GM12878 (cell line): ENCODE data around the gene ZDHHC22. TPM values are rescaled to one million over a fixed set of nuclear protein-coding genes. Genes with fewer than 3 reads are reported as not detected.

ENCODE experiments used
- ATAC-seq: fragments of 200-7000 bp; cut with Tn5 transposase; 3 replicates; pipeline ENCODE4 v1.9.1; 2020; ENCODE audit warnings: mild to moderate bottlenecking, moderate library complexity
- BruUV-seq: library from RNA; stranded (reverse); fragments of 400-500 nt; replicated peaks from 2 replicates; lab custom pipeline; 2021; lab: Mats Ljungman, UMichigan
- CTCF ChIA-PET: fragments of 300-600 bp; sonication (Branson Sonifier 250); formaldehyde crosslinking; extraction: SDS; loops from one replicate; lab custom pipeline; 2021; ENCODE audit warnings: inconsistent platforms; lab: Yijun Ruan, JAX
- POLR2A ChIA-PET: fragments of 350-600 bp; formaldehyde crosslinking; extraction: SDS; loops from one replicate; lab custom pipeline; 2021; ENCODE audit warnings: inconsistent platforms; lab: Charles Lee
- RAD21 ChIA-PET: fragments of 300-600 bp; sonication (Branson Sonifier 250); formaldehyde crosslinking; loops from one replicate; lab custom pipeline; 2023; ENCODE audit warnings: antibody characterized with exemption; ENCODE audit not compliant: unreplicated experiment; lab: Charles Lee
- SMC1A ChIA-PET: fragments of 300-600 bp; sonication (Branson Sonifier 250); formaldehyde crosslinking; loops from one replicate; lab custom pipeline; 2023; ENCODE audit not compliant: unreplicated experiment, uncharacterized antibody; lab: Charles Lee
- DNase-seq: peaks from one replicate; pipeline ENCODE4 v3.0.0-alpha.2; 2011; ENCODE audit warnings: low read depth, low spot score
- FAIRE-seq: peaks from 3 replicates; lab custom pipeline; 2011; peaks lifted over from hg19 to GRCh38; lab: Jason Lieb, UNC
- H2AFZ ChIP-seq: 2 replicates; pipeline ENCODE4 v1.6.0; 2011; ENCODE audit warnings: low read depth, low read length, control low read depth; ENCODE audit not compliant: control insufficient read depth
- H3K27ac ChIP-seq: 2 replicates; pipeline ENCODE4 v1.5.1; 2011; ENCODE audit warnings: control low read depth; ENCODE audit not compliant: control insufficient read depth, insufficient read depth
- H3K27me3 ChIP-seq, 2 experiments: replicated peaks in 1 of 2; 2 replicates each; pipeline versions ENCODE4 v1.6.0 to v1.6.1; 2011; ENCODE audit warnings: low read length in 1 of 2; ENCODE audit not compliant: control insufficient read depth in 2 of 2, insufficient read depth in 2 of 2
- H3K36me3 ChIP-seq, 2 experiments: 2 replicates each; pipeline ENCODE4 v1.5.1; 2011; ENCODE audit warnings: low read length in 1 of 2; ENCODE audit not compliant: control insufficient read depth in 2 of 2, insufficient read depth in 2 of 2
- H3K4me1 ChIP-seq: 2 replicates; pipeline ENCODE4 v1.6.1; 2011; ENCODE audit warnings: mild to moderate bottlenecking, low read length, moderate library complexity, mixed read lengths; ENCODE audit not compliant: control insufficient read depth, insufficient read depth
- H3K4me2 ChIP-seq: 2 replicates; pipeline ENCODE4 v1.6.0; 2011; ENCODE audit warnings: control low read depth; ENCODE audit not compliant: control insufficient read depth, insufficient read depth
- H3K4me3 ChIP-seq: fragments of 200-600 bp; sonication (generic); 2 replicates; pipeline ENCODE4 v1.5.1; 2016
- H3K79me2 ChIP-seq: 2 replicates; pipeline ENCODE4 v1.6.0; 2011; ENCODE audit warnings: low read length; ENCODE audit not compliant: control insufficient read depth, insufficient read depth
- H3K9ac ChIP-seq: 2 replicates; pipeline ENCODE4 v1.8.0; 2011; ENCODE audit warnings: low read length, control low read depth, mixed read lengths; ENCODE audit not compliant: control insufficient read depth, insufficient read depth
- H3K9me3 ChIP-seq: replicated peaks from 3 replicates; pipeline ENCODE4 v1.5.1; 2011; ENCODE audit warnings: mild to moderate bottlenecking, low read length; ENCODE audit not compliant: control insufficient read depth, insufficient read depth
- H4K20me1 ChIP-seq: 2 replicates; pipeline ENCODE4 v1.6.0; 2011; ENCODE audit not compliant: control insufficient read depth, insufficient read depth
- ATF2 ChIP-seq: IDR thresholded peaks from 2 replicates; pipeline ENCODE4 v1.6.1; 2012; ENCODE audit warnings: low read length, inconsistent platforms
- BACH1 ChIP-seq: fragments of 450-650 bp; IDR thresholded peaks from 2 replicates; pipeline ENCODE4 v1.6.1; 2017; ENCODE audit warnings: mild to moderate bottlenecking, borderline replicate concordance
- CREB1 ChIP-seq: IDR thresholded peaks from 2 replicates; pipeline ENCODE4 v1.6.1; 2012; ENCODE audit warnings: low read depth, mild to moderate bottlenecking, inconsistent platforms
- EP300 ChIP-seq, 2 experiments: fragments of 150-350 bp in 1 of 2; IDR thresholded peaks; 2 replicates each; pipeline ENCODE4 v1.6.1; 2011 to 2012; ENCODE audit warnings: low read depth in 2 of 2, low read length in 2 of 2, borderline replicate concordance in 1 of 2, improper control_type of control experiment in 1 of 2, inconsistent platforms in 1 of 2; ENCODE audit not compliant: control insufficient read depth in 1 of 2
- ETV6 ChIP-seq, 2 experiments: fragments of 450-650 bp in 1 of 2; IDR thresholded peaks in 1 of 2; conservative IDR thresholded peaks in 1 of 2; 2 replicates each; pipeline ENCODE4 v1.6.1; 2014; ENCODE audit warnings: antibody characterized with exemption in 1 of 2, borderline replicate concordance in 1 of 2, low read depth in 1 of 2, mild to moderate bottlenecking in 1 of 2, moderate library complexity in 1 of 2
- EZH2 ChIP-seq: IDR thresholded peaks from 2 replicates; pipeline ENCODE4 v1.6.1; 2012; ENCODE audit warnings: low read depth, mild to moderate bottlenecking, control low read depth, inconsistent platforms, low read length, borderline replicate concordance; ENCODE audit not compliant: control insufficient read depth
- FOXK2 ChIP-seq: fragments of 450-650 bp; IDR thresholded peaks from 2 replicates; pipeline ENCODE4 v1.6.1; 2017; ENCODE audit warnings: mild to moderate bottlenecking, moderate library complexity
- HDAC2 ChIP-seq: fragments of 200-600 bp; sonication (generic); IDR thresholded peaks from 2 replicates; pipeline ENCODE4 v1.6.1; 2017
- LARP7 ChIP-seq: fragments of 450-650 bp; IDR thresholded peaks from 2 replicates; pipeline ENCODE4 v1.6.1; 2017; ENCODE audit warnings: mild to moderate bottlenecking
- MTA3 ChIP-seq: IDR thresholded peaks from 2 replicates; pipeline ENCODE4 v1.6.1; 2012; ENCODE audit warnings: low read length, inconsistent platforms, borderline replicate concordance
- NFYA ChIP-seq: IDR thresholded peaks from 2 replicates; pipeline ENCODE4 v1.6.1; 2011; ENCODE audit warnings: low read depth, mild to moderate bottlenecking, low read length, improper control_type of control experiment, borderline replicate concordance
- RB1 ChIP-seq: fragments of 450-650 bp; formaldehyde crosslinking; IDR thresholded peaks from 2 replicates; pipeline ENCODE4 v1.6.1; 2017; ENCODE audit warnings: mild to moderate bottlenecking, borderline replicate concordance
- RELA ChIP-seq: fragments of 450-650 bp; IDR thresholded peaks from 2 replicates; pipeline ENCODE4 v1.8.0; 2014; ENCODE audit warnings: borderline replicate concordance; ENCODE audit not compliant: partially characterized antibody
- REST ChIP-seq: IDR thresholded peaks from 2 replicates; pipeline ENCODE4 v1.6.1; 2012; ENCODE audit warnings: mild to moderate bottlenecking, low read depth, low read length
- RFX5 ChIP-seq: IDR thresholded peaks from 2 replicates; pipeline ENCODE4 v1.6.1; 2011; ENCODE audit warnings: low read depth, low read length, improper control_type of control experiment
- SIN3A ChIP-seq: IDR thresholded peaks from 2 replicates; pipeline ENCODE4 v1.6.1; 2012; ENCODE audit warnings: low read depth, low read length, improper control_type of control experiment
- SMAD1 ChIP-seq: fragments of 450-650 bp; IDR thresholded peaks from 2 replicates; pipeline ENCODE4 v1.6.1; 2018; ENCODE audit warnings: mild to moderate bottlenecking, low read depth; ENCODE audit not compliant: partially characterized antibody
- SP1 ChIP-seq: IDR thresholded peaks from one replicate; pipeline ENCODE4 v1.6.1; 2011; ENCODE audit warnings: low read depth, low read length
- TARDBP ChIP-seq: IDR thresholded peaks from 2 replicates; pipeline ENCODE4 v1.6.1; 2016; ENCODE audit warnings: borderline replicate concordance
- WRNIP1 ChIP-seq: IDR thresholded peaks from 2 replicates; pipeline ENCODE4 v1.6.1; 2011; ENCODE audit warnings: low read depth, low read length, improper control_type of control experiment, borderline replicate concordance
- WGBS: methylation state at CpG from one replicate; pipeline ENCODE4 v1.1.6; 2016; ENCODE audit warnings: low lambda C conversion rate; ENCODE audit not compliant: insufficient replicate concordance, insufficient coverage; ENCODE audit errors: missing lambda C conversion rate; 5-methylcytosine and 5-hydroxymethylcytosine counted together
- in situ Hi-C: fragments of 300-500 bp; cut with MboI; formaldehyde crosslinking; loops from 9 replicates; pipeline ENCODE4 v1.14.3; 2018; ENCODE audit warnings: mixed read lengths
- intact Hi-C: fragments of 100-400 bp; cut with micrococcal nuclease; formaldehyde crosslinking; loops from one replicate; pipeline ENCODE4 v1.14.2; 2022; ENCODE audit not compliant: unreplicated experiment
- polyA plus RNA-seq, 11 experiments: library from polyadenylated mRNA; depleted of rRNA in 4 of 11; unstranded in 6 of 11; stranded (reverse) in 5 of 11; fragments of >200 nt; fragmentation: Nextera tagmentation in 4 of 11; fragmentation: Illumina TruSeq in 1 of 11; extraction: Ambion mirVana in 4 of 11; extraction: Trizol in 1 of 11; gene quantifications; 1 replicate in 1 of 11; 2 replicates in 10 of 11; pipeline versions ENCODE4 v1.2.1 to v1.2.3, GENCODE V29; 2011 to 2016; ENCODE audit warnings: inconsistent platforms in 2 of 11, missing spikeins in 2 of 11, low read depth in 1 of 11
- total RNA-seq, 4 experiments: library from RNA; depleted of rRNA in 3 of 4; stranded (reverse); fragments of >200 nt in 3 of 4; fragmentation: Illumina TruSeq in 1 of 4; extraction: Trizol in 1 of 4; gene quantifications; 2 replicates each; pipeline versions ENCODE4 v1.2.1 to v1.2.3, GENCODE V29; 2013 to 2021

The ZDHHC22 gene
- total and polyA plus RNA-seq, 10 of the 15 experiments (the other 5 are each of a cell fraction or from before 2014, with no cell fraction given): 0.06 TPM; not detected in 9

GRCh38 chr14:77155083-77155482, 13.5 kb upstream of the ZDHHC22 start (continued):
- no peak for TF ChIP-seq EP300 (IDR thresholded peaks at IDR 0.05; ENCODE audit: borderline replicate concordance in 1 of 2, control insufficient read depth in 1 of 2, low read depth in 2 of 2, low read length in 2 of 2)
- no peak for TF ChIP-seq WRNIP1
- TF ChIP-seq ATF2: no peak
- TF ChIP-seq FOXK2: no peak
- TF ChIP-seq SIN3A: no peak
- no peak for TF ChIP-seq RB1
- TF ChIP-seq CREB1: no peak
- TF ChIP-seq LARP7: no peak
- TF ChIP-seq EZH2: no peak
- TF ChIP-seq SP1: no peak
- no peak for TF ChIP-seq RELA

- no peaks in the 10 kb centered on the region for H3K79me2 ChIP-seq
- H3K27ac ChIP-seq: no peak overlapping the region
- DNase-seq (no peak), FAIRE-seq (no peak), ATAC-seq (no peak)
- H2AFZ ChIP-seq: no peak overlapping the region
- POLR2A ChIA-PET: no interaction called here
- SMC1A ChIA-PET: interaction anchor here (1.1 to 4.5 kb wide), 2 partner anchors 59 to 161 kb away, joined by 5 to 45 read pairs; no protein-coding TSS in a partner anchor
- no peak overlapping the region for H3K9ac ChIP-seq
- H3K4me3 ChIP-seq: no peak overlapping the region
- no peaks in the 10 kb centered on the region for H3K4me1 ChIP-seq
- CTCF ChIA-PET: interaction anchor here (0.6 to 7.7 kb wide), 8 partner anchors 12 to 279 kb away, joined by 3 to 159 read pairs (median 4); partner anchors contain the start of gene ZDHHC22
- no TSS peak for BruUV-seq
- no peaks in the 10 kb centered on the region for H3K9me3 ChIP-seq
- in situ Hi-C loops: loop anchor here (5.0 kb wide), 1 partner anchor 163 kb away; no protein-coding TSS in a partner anchor
- H3K27me3 ChIP-seq: no peaks in the 10 kb centered on the region; a peak in 1 of 4 replicates
- RAD21 ChIA-PET: no interaction called here
- H4K20me1 ChIP-seq: no peaks in the 10 kb centered on the region
- H3K4me2 ChIP-seq: no peak overlapping the region
- intact Hi-C loops: loop anchor here (5.0 to 10.0 kb wide), 3 partner anchors 58 to 390 kb away; partner anchors contain the start of genes AHSA1 and VIPAS39
- WGBS: 58% methylated on average over 7 of the region's 7 CpGs
- no peaks in the 10 kb centered on the region for H3K36me3 ChIP-seq
- TF ChIP-seq NFYA (no peak), REST (no peak), SMAD1 (no peak), RFX5 (no peak), HDAC2 (no peak), TARDBP (no peak), ETV6 (conservative IDR thresholded peaks at IDR 0.05 in 1 of 2, IDR thresholded peaks at IDR 0.05 in 1 of 2; ENCODE audit: borderline replicate concordance in 1 of 2, low read depth in 1 of 2) (no peak), MTA3 (no peak), BACH1 (no peak)
Observed at GRCh38 chr14:77154421-77154820, 12.8 kb upstream of the ZDHHC22 start.
